Measurements from ENCODE around the gene ADAMTS7. TPM values are rescaled to one million over a fixed set of nuclear protein-coding genes. Genes with fewer than 3 reads are reported as not detected.

Gene ADAMTS7
- total and polyA plus RNA-seq, 2 of the 8 experiments (the other 6 are each of a cell fraction or from before 2014, with no cell fraction given): 27.9 to 45.2 TPM

GRCh38 chr15:78732634-78733033, 78.6 kb downstream of the ADAMTS7 start:
- H3K36me3 ChIP-seq (ENCODE audit: control insufficient read depth in 2 of 4, insufficient read depth in 4 of 4, low read length in 3 of 4): no peaks in the 10 kb centered on the region
- H3K56ac ChIP-seq (replicated peaks; ENCODE audit: insufficient read length, low read depth, low read length): no peak overlapping the region
- WGBS, 2 experiments (ENCODE audit: extremely low coverage in 1 of 2, insufficient coverage in 1 of 2, insufficient read length in 1 of 2, insufficient replicate concordance in 2 of 2, low coverage in 1 of 2, low lambda C conversion rate in 2 of 2, missing lambda C conversion rate in 1 of 2): 93% methylated on average over 2 of the region's 2 CpGs; no CpG with 5 or more reads in 1 of the 2 experiments
- no peak overlapping the region for H3K23ac ChIP-seq (ENCODE audit: insufficient read length)
- no peak overlapping the region for H2BK15ac ChIP-seq (ENCODE audit: low read length)
- no peak overlapping the region for H3K18ac ChIP-seq (ENCODE audit: extremely low read depth, low read length)
- no peak for DNase-seq (ENCODE audit: low read depth in 1 of 2, low spot score in 2 of 2)
- no peaks in the 10 kb centered on the region for H3K9me3 ChIP-seq (ENCODE audit: insufficient read depth in 2 of 2, low read depth in 1 of 2, low read length in 1 of 2)
- H3K14ac ChIP-seq (ENCODE audit: insufficient read length): no peak overlapping the region
- no peaks in the 10 kb centered on the region for H3K23me2 ChIP-seq (ENCODE audit: low read depth, low read length)
- no peak overlapping the region for H4K5ac ChIP-seq (ENCODE audit: insufficient read length, low read depth, low read length)
- H2BK120ac ChIP-seq (replicated peaks; ENCODE audit: low read depth, low read length): no peak overlapping the region
- no peak overlapping the region for H2AFZ ChIP-seq (ENCODE audit: low read length)
- H3K27ac ChIP-seq (ENCODE audit: low read depth, low read length): no peak overlapping the region
- no peak overlapping the region for H2BK20ac ChIP-seq (ENCODE audit: low read length)
- no peaks in the 10 kb centered on the region; a peak in 1 of 7 replicates for H3K27me3 ChIP-seq (replicated peaks in 1 of 4; ENCODE audit: control insufficient read depth in 3 of 4, extremely low read depth in 1 of 4, insufficient read depth in 3 of 4, low read length in 3 of 4)
- no peak overlapping the region for H2BK5ac ChIP-seq (ENCODE audit: low read depth, low read length)
- no peak overlapping the region for H2AK5ac ChIP-seq (ENCODE audit: low read depth, low read length)
- no peaks in the 10 kb centered on the region for H3K79me1 ChIP-seq (ENCODE audit: low read depth, low read length)
- H3K4me2 ChIP-seq (ENCODE audit: insufficient read depth in 1 of 2, low read depth in 2 of 2, low read length in 2 of 2): no peak overlapping the region
- no peak overlapping the region for H2BK12ac ChIP-seq (ENCODE audit: low read depth, low read length)
- FAIRE-seq: no peak
- ChIA-PET CTCF (ENCODE audit: partially characterized antibody) (interaction anchor here (1.0 to 7.5 kb wide), 2 partner anchors 18 to 94 kb away, joined by 3 to 28 read pairs; no protein-coding TSS in a partner anchor), POLR2A (ENCODE audit: partially characterized antibody) (no interaction called here)
- no peak overlapping the region for H4K8ac ChIP-seq (ENCODE audit: extremely low read depth, insufficient read depth, low read length)
- H3K4me3 ChIP-seq (ENCODE audit: extremely low read depth in 1 of 4, insufficient read depth in 2 of 4, low read depth in 3 of 4, low read length in 4 of 4): no peak overlapping the region
- H3K4ac ChIP-seq (replicated peaks; ENCODE audit: insufficient read length, low read depth, low read length): no peak overlapping the region
- H4K91ac ChIP-seq (replicated peaks; ENCODE audit: insufficient read length, low read length): no peak overlapping the region
- no peak overlapping the region for H3K9ac ChIP-seq (replicated peaks in 1 of 4; ENCODE audit: extremely low read depth in 1 of 4, low read depth in 3 of 4, low read length in 3 of 4)
- H4K20me1 ChIP-seq (replicated peaks in 1 of 2; ENCODE audit: control insufficient read depth in 1 of 2, insufficient read depth in 2 of 2, low read length in 2 of 2): no peaks in the 10 kb centered on the region
- H3K4me1 ChIP-seq (replicated peaks in 1 of 4; ENCODE audit: control insufficient read depth in 3 of 4, insufficient read depth in 4 of 4, low read length in 3 of 4): no peaks in the 10 kb centered on the region
- no peaks in the 10 kb centered on the region for H3K79me2 ChIP-seq (ENCODE audit: control insufficient read depth in 1 of 2, insufficient read depth in 2 of 2, low read length in 2 of 2)
- TF ChIP-seq CBX8 (IDR thresholded peaks at IDR 0.05; ENCODE audit: borderline replicate concordance, low read depth, low read length) (no peak), E2F6 (IDR thresholded peaks at IDR 0.05) (no peak)

Measured in H1 (cell line).